NCI-H774 (cell line): ENCODE measurements around the gene PRPF40B.
A peak's percentile ranks its signal among the peaks of the same experiment; 100 is the strongest.

Experiments used
- DNase-seq: peaks from one replicate; lab custom pipeline; 2025; lab: John Stamatoyannopoulos, UW

PRPF40B gene

GRCh38 chr12:49658276-49658675, 34.9 kb downstream of the PRPF40B start:
- no peak for DNase-seq

- no peak for DNase-seq
These were observed 36.4 kb downstream of the PRPF40B start for GRCh38 chr12:49659753-49660152.

- no peak for DNase-seq
These were observed 37.8 kb downstream of the PRPF40B start for GRCh38 chr12:49661191-49661590.

- no peak for DNase-seq
These were observed 38.4 kb downstream of the PRPF40B start for GRCh38 chr12:49661746-49662145.

- peak; percentile 7 for DNase-seq
These were observed 39.9 kb downstream of the PRPF40B start for GRCh38 chr12:49662998-49663843.

GRCh38 chr12:49664167-49664566, 40.8 kb downstream of the PRPF40B start:
- DNase-seq: no peak

GRCh38 chr12:49664591-49665239, 41.4 kb downstream of the PRPF40B start:
- no peak for DNase-seq

GRCh38 chr12:49665384-49665783, 42.0 kb downstream of the PRPF40B start:
- DNase-seq: no peak

- no peak for DNase-seq
These were observed 42.8 kb downstream of the PRPF40B start for GRCh38 chr12:49666176-49666575.

GRCh38 chr12:49667325-49668090, 44.1 kb downstream of the PRPF40B start:
- no peak for DNase-seq

GRCh38 chr12:49669796-49670195, 46.4 kb downstream of the PRPF40B start:
- no peak for DNase-seq

GRCh38 chr12:49671031-49671765, 47.8 kb downstream of the PRPF40B start:
- no peak for DNase-seq

GRCh38 chr12:49672301-49673217, 49.2 kb downstream of the PRPF40B start:
- no peak for DNase-seq

GRCh38 chr12:49673446-49674317, 50.3 kb downstream of the PRPF40B start:
- peak; percentile 91 for DNase-seq

GRCh38 chr12:49674318-49674981, 51.1 kb downstream of the PRPF40B start:
- DNase-seq: no peak

GRCh38 chr12:49675137-49675536, 51.8 kb downstream of the PRPF40B start:
- DNase-seq: no peak

- no peak for DNase-seq
These were observed 55.4 kb downstream of the PRPF40B start for GRCh38 chr12:49678711-49679110.

GRCh38 chr12:49680075-49680474, 56.7 kb downstream of the PRPF40B start:
- no peak for DNase-seq

GRCh38 chr12:49683599-49684309, 60.4 kb downstream of the PRPF40B start:
- DNase-seq: no peak
